T-cell (primary cell): ENCODE measurements around the gene SLC48A1. TPM values are rescaled to one million over a fixed set of nuclear protein-coding genes. Genes with fewer than 3 reads are reported as not detected.

Experiments used
- ATAC-seq, 4 experiments: fragments of 200-7000 bp in 3 of 4; fragments of 150-1000 bp in 1 of 4; cut with Tn5 transposase; replicated peaks in 1 of 4; 1 replicate in 3 of 4; 2 replicates in 1 of 4; pipeline ENCODE4 v1.10.0; 2021; ENCODE audit warnings: moderate library complexity in 3 of 4, mild to moderate bottlenecking in 2 of 4, moderate number of reproducible peaks in 1 of 4
- CTCF ChIA-PET, 2 donors: fragments of 300-600 bp; sonication (Branson Sonifier 250); formaldehyde crosslinking; loops; one replicate each; lab custom pipeline; 2022; ENCODE audit warnings: antibody characterized with exemption in 2 of 2; lab: Charles Lee
- POLR2A ChIA-PET, 2 donors: fragments of 300-600 bp; sonication (Branson Sonifier 250); formaldehyde crosslinking; loops; one replicate each; lab custom pipeline; 2022; ENCODE audit warnings: antibody characterized with exemption in 2 of 2; lab: Charles Lee
- DNase-seq, 35 experiments: peaks; one replicate each; pipeline versions ENCODE4 v3.0.0 to v3.0.0-alpha.2; 2013 to 2023
- H3K27ac ChIP-seq: one replicate; pipeline ENCODE4 v1.5.1; 2013; ENCODE audit warnings: low read length
- H3K27me3 ChIP-seq, 2 experiments: replicated peaks in 1 of 2; 1 replicate in 1 of 2; 2 replicates in 1 of 2; pipeline versions ENCODE4 v1.6.1 to v1.7.0; 2013; ENCODE audit warnings: low read length in 1 of 2, mixed read lengths in 1 of 2; ENCODE audit not compliant: control insufficient read depth in 2 of 2, insufficient read depth in 2 of 2; ENCODE audit errors: extremely low read depth in 1 of 2
- H3K36me3 ChIP-seq, 2 donors: 1 replicate in 1 of 2; 2 replicates in 1 of 2; pipeline versions ENCODE4 v1.6.1 to v1.7.0; 2013; ENCODE audit warnings: low read length in 1 of 2; ENCODE audit not compliant: control insufficient read depth in 2 of 2, insufficient read depth in 1 of 2; ENCODE audit errors: extremely low read depth in 1 of 2
- H3K4me1 ChIP-seq, 2 experiments: 1 replicate in 1 of 2; 2 replicates in 1 of 2; pipeline versions ENCODE4 v1.6.1 to v1.7.0; 2013; ENCODE audit warnings: low read length in 2 of 2, mixed read lengths in 1 of 2; ENCODE audit not compliant: insufficient read depth in 2 of 2, control insufficient read depth in 1 of 2; ENCODE audit errors: extremely low read depth in 1 of 2
- H3K4me3 ChIP-seq, 2 donors: 1 replicate in 1 of 2; 2 replicates in 1 of 2; pipeline versions ENCODE4 v1.5.1 to v1.7.0; 2013; ENCODE audit warnings: mild to moderate bottlenecking in 2 of 2, low read length in 1 of 2, moderate library complexity in 1 of 2; ENCODE audit not compliant: control insufficient read depth in 1 of 2; ENCODE audit errors: extremely low read depth in 1 of 2
- H3K9me3 ChIP-seq: 2 replicates; pipeline ENCODE4 v1.7.0; 2013
- H3K27ac Mint-ChIP-seq, 2 donors: one replicate each; pipeline ENCODE4 v1.8.0; 2020 to 2021; ENCODE audit warnings: mild to moderate bottlenecking in 2 of 2, mixed read lengths in 2 of 2
- H3K27me3 Mint-ChIP-seq, 2 donors: one replicate each; pipeline ENCODE4 v1.8.0; 2021 to 2022; ENCODE audit warnings: mixed read lengths in 2 of 2
- H3K36me3 Mint-ChIP-seq: one replicate; pipeline ENCODE4 v1.8.0; 2021; ENCODE audit warnings: mixed read lengths
- H3K4me1 Mint-ChIP-seq, 3 donors: one replicate each; pipeline ENCODE4 v1.8.0; 2020 to 2022; ENCODE audit warnings: mixed read lengths in 3 of 3, mild to moderate bottlenecking in 1 of 3
- H3K4me3 Mint-ChIP-seq, 3 donors: one replicate each; pipeline ENCODE4 v1.8.0; 2020 to 2022; ENCODE audit warnings: mild to moderate bottlenecking in 3 of 3, mixed read lengths in 3 of 3, moderate library complexity in 3 of 3
- H3K9me3 Mint-ChIP-seq, 3 donors: one replicate each; pipeline ENCODE4 v1.8.0; 2020 to 2022; ENCODE audit warnings: mixed read lengths in 3 of 3
- WGBS: methylation state at CpG from one replicate; pipeline ENCODE4 v1.1.5; 2013; ENCODE audit warnings: missing lambda C conversion rate; ENCODE audit not compliant: insufficient coverage; 5-methylcytosine and 5-hydroxymethylcytosine counted together
- total RNA-seq, 35 experiments: library from RNA in 6 of 35; stranded (reverse) in 6 of 35; fragments of 120-200 nt in 1 of 35; gene quantifications; one replicate each; pipeline versions ENCODE4 v1.2.1 to v1.2.4 and lab custom pipeline; 2013 to 2026

SLC48A1 gene
- total RNA-seq, 5 donors from 2014 or later (not counting 1 experiment from before 2014, with no cell fraction given), result 5.8 to 13.7 (median 10.2) TPM

GRCh38 chr12:47795121-47795813, 22.2 kb downstream of the SLC48A1 start:
- ATAC-seq, result no peak
- Histone ChIP-seq H3K36me3 (peaks cover 19 to 92% of the 10 kb centered on the region in 2 donors), H3K27ac (no peak overlapping the region), H3K27me3 (no peaks in the 10 kb centered on the region), H3K4me3 (no peak overlapping the region), H3K9me3 (no peaks in the 10 kb centered on the region), H3K4me1 (peaks cover 3 to 30% of the 10 kb centered on the region in 2 experiments)
- H3K27ac Mint-ChIP-seq, result no peak overlapping the region
- 97% methylated on average over 16 of the region's 21 CpGs for WGBS
- peaks cover 14 to 19% (median 15%) of the 10 kb centered on the region in 3 donors for H3K4me1 Mint-ChIP-seq
- DNase-seq, result no peak
- no peaks in the 10 kb centered on the region for H3K27me3 Mint-ChIP-seq
- POLR2A ChIA-PET, result no interaction called here
- CTCF ChIA-PET, result no interaction called here
- H3K36me3 Mint-ChIP-seq, result peaks cover 29% of the 10 kb centered on the region
- no peaks in the 10 kb centered on the region for H3K9me3 Mint-ChIP-seq
- no peak overlapping the region for H3K4me3 Mint-ChIP-seq

- POLR2A ChIA-PET, result no interaction called here
Measured at GRCh38 chr12:47795814-47796411, 22.9 kb downstream of the SLC48A1 start.

GRCh38 chr12:47797441-47797840, 24.4 kb downstream of the SLC48A1 start:
- ChIA-PET POLR2A (no interaction called here), CTCF (interaction anchor here (0.6 to 2.8 kb wide), 7 partner anchors 11 to 79 kb away, joined by 4 to 14 read pairs (median 5); no protein-coding TSS in a partner anchor)
- Mint-ChIP-seq H3K4me3 (peak overlapping the region in 1 of 3 donors; percentile 67), H3K27ac (peak overlapping the region; percentile 70 to 80), H3K27me3 (no peaks in the 10 kb centered on the region), H3K4me1 (peaks cover 36 to 37% (median 36%) of the 10 kb centered on the region in 3 donors), H3K9me3 (no peaks in the 10 kb centered on the region), H3K36me3 (peaks cover 18% of the 10 kb centered on the region)
- ATAC-seq (peak; percentile 63 to 88 (median 70)), DNase-seq (peak in 22 of 35 experiments; percentile 22 to 67 (median 41))
- peaks cover 16 to 76% of the 10 kb centered on the region in 2 donors for H3K36me3 ChIP-seq
- H3K27ac ChIP-seq, result no peak overlapping the region
- no peak overlapping the region for H3K4me3 ChIP-seq
- H3K9me3 ChIP-seq, result no peaks in the 10 kb centered on the region
- 84% methylated on average over 10 of the region's 10 CpGs for WGBS
- no peaks in the 10 kb centered on the region for H3K27me3 ChIP-seq
- H3K4me1 ChIP-seq, result peaks cover 14 to 50% of the 10 kb centered on the region in 2 experiments

More at GRCh38 chr12:47795814-47796411, 22.9 kb downstream of the SLC48A1 start:
- Mint-ChIP-seq H3K36me3 (peaks cover 24% of the 10 kb centered on the region), H3K27me3 (no peaks in the 10 kb centered on the region), H3K9me3 (no peaks in the 10 kb centered on the region), H3K4me3 (no peak overlapping the region), H3K4me1 (peaks cover 21 to 22% (median 21%) of the 10 kb centered on the region in 3 donors), H3K27ac (no peak overlapping the region)
- H3K4me3 ChIP-seq, result no peak overlapping the region
- no peaks in the 10 kb centered on the region for H3K27me3 ChIP-seq
- CTCF ChIA-PET, result interaction anchor here in 1 of 2 donors (2.8 kb wide), 1 partner anchor 42 kb away, joined by 14 read pairs; no protein-coding TSS in a partner anchor
- H3K4me1 ChIP-seq, result peaks cover 5 to 36% of the 10 kb centered on the region in 2 experiments
- 93% methylated on average over 19 of the region's 22 CpGs for WGBS
- H3K27ac ChIP-seq, result no peak overlapping the region
- ATAC-seq, result no peak
- no peaks in the 10 kb centered on the region for H3K9me3 ChIP-seq
- no peak for DNase-seq
- peaks cover 16 to 90% of the 10 kb centered on the region in 2 donors for H3K36me3 ChIP-seq

- Mint-ChIP-seq H3K27ac (no peak overlapping the region), H3K9me3 (no peaks in the 10 kb centered on the region), H3K36me3 (peaks cover 13% of the 10 kb centered on the region), H3K27me3 (no peaks in the 10 kb centered on the region), H3K4me1 (peaks cover 46 to 48% (median 47%) of the 10 kb centered on the region in 3 donors), H3K4me3 (no peak overlapping the region)
- 83% methylated on average over 10 of the region's 17 CpGs for WGBS
- no peak overlapping the region for H3K4me3 ChIP-seq
- peaks cover 16 to 70% of the 10 kb centered on the region in 2 donors for H3K36me3 ChIP-seq
- no peaks in the 10 kb centered on the region for H3K9me3 ChIP-seq
- CTCF ChIA-PET, result interaction anchor here (0.5 to 2.8 kb wide), 8 partner anchors 10 to 1746 kb away, joined by 3 to 14 read pairs (median 4); no protein-coding TSS in a partner anchor
- ATAC-seq (no peak), DNase-seq (no peak)
- peaks cover 25 to 60% of the 10 kb centered on the region in 2 experiments for H3K4me1 ChIP-seq
- H3K27ac ChIP-seq, result no peak overlapping the region
- POLR2A ChIA-PET, result interaction anchor here in 1 of 2 donors (0.6 kb wide), 1 partner anchor 1422 kb away, joined by 3 read pairs; no protein-coding TSS in a partner anchor
- H3K27me3 ChIP-seq, result no peaks in the 10 kb centered on the region
Measured at GRCh38 chr12:47798382-47798948, 25.4 kb downstream of the SLC48A1 start.

GRCh38 chr12:47799357-47799955, 26.4 kb downstream of the SLC48A1 start:
- peaks cover 16 to 70% of the 10 kb centered on the region in 2 donors for H3K36me3 ChIP-seq
- Mint-ChIP-seq H3K36me3 (peaks cover 4% of the 10 kb centered on the region), H3K4me1 (peaks cover 56 to 58% (median 56%) of the 10 kb centered on the region in 3 donors), H3K27ac (peak overlapping the region; percentile 19 to 72), H3K4me3 (no peak overlapping the region), H3K27me3 (no peaks in the 10 kb centered on the region), H3K9me3 (no peaks in the 10 kb centered on the region)
- no peaks in the 10 kb centered on the region for H3K27me3 ChIP-seq
- 98% methylated on average over 6 of the region's 7 CpGs for WGBS
- no peak overlapping the region for H3K4me3 ChIP-seq
- peaks cover 32 to 70% of the 10 kb centered on the region in 2 experiments for H3K4me1 ChIP-seq
- ChIA-PET CTCF (interaction anchor here in 1 of 2 donors (1.8 kb wide), 1 partner anchor 20 kb away, joined by 3 read pairs; no protein-coding TSS in a partner anchor), POLR2A (no interaction called here)
- DNase-seq (no peak), ATAC-seq (no peak)
- H3K27ac ChIP-seq, result no peak overlapping the region
- no peaks in the 10 kb centered on the region for H3K9me3 ChIP-seq
